Activated T-helper 9 cell treated with anti-CD3 and anti-CD28 coated beads, Interleukin-2, amount 50 U/mL, for 16 hours (primary cell): ENCODE measurements around the gene BICDL1.

Experiments used
- DNase-seq: peaks from one replicate; pipeline ENCODE4 v3.0.0-alpha.2; 2020; ENCODE audit warnings: low read depth

The BICDL1 gene

DNA sequence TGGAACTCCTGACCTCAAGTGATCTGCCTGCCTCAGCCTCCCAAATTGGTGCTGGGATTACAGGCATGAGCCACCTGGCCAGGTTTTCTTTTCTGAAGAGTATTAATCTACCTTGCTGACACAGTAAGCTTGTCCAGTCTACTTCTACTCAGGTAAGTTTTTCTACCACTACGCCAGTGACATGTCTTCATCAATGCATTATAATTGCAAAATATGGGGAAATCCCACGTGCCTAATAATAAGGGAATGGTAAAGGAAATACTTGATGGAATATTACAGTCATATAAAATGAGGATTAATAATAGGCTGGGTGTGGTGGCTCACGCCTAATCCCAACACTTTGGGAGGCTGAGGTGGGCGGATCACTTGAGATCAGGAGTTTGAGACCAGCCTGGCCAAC lies 65.3 kb downstream of the BICDL1 start:
- no peak for DNase-seq

DNA sequence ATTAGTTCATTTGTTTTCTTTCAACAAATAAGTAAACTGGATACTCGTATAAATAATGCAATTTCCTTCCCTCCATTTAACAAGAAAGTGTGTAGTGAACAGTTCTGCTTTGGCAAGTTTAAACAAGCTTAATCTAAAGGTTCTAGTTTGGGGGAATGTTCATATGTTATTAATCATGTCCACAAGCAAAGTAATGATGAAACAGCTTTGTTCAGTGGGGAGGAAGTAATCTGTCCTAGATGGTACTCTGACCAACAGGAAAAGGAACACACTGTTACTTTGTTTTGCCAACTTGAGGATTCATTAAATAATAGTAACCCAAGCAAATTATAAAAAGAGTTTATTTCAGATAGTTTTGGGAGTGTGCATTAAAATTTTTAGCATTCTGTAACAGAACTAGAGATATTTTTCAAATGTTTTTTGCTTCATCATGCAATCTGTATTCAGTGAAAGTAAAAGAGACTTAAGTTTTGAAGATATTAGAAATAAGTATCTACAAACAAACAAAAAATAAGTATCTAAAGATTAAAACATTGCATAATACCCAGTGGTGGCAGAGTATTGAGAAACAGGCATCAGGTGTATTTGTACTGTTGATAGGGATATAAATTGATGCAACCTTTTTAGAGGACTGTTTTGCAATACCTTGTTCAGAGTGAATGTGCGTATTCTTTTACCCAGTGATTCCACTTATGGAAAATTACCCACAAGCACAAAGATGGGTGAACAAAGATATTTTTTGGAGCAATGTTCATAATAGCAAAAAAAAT lies 66.4 kb downstream of the BICDL1 start:
- DNase-seq, result no peak

DNA sequence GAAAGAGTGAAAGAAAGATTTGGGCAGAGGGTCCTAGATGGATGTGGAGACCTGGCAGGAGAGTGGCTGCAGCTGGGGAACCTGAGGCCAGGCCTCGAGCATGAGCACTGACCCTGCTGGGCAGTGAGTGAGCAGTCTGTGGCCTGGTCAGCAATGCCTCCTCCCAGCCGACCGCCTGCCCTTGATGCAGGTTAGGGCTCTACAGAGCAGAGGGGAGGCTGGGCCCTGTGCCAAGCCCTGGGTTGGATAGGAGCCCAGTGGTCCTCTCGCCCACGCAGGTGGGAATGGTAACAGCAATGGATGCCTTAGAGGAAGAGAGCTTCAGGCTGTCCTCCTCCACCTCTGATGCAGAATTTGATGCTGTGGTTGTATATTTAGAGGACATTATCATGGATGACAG lies 67.7 kb downstream of the BICDL1 start:
- DNase-seq, result no peak

DNA sequence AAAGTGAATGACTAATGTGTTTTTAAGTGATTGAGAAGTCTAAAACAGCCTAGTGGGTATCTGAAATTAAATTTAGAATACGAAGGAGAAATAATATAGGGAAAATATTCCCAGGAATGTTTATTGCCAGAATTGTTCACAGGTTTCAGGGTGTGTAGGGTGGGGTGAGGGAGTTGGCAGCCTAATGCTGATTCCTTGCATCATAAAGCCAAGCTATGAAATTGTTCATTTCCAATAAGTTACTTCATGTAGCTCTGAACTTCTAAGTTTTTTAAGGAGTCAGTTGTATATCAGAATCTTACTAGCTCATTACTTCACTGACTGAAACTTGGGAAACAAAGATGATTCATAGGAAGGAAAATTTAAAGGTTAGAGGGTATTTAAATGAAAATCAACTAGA lies 71.2 kb downstream of the BICDL1 start:
- no peak for DNase-seq

DNA sequence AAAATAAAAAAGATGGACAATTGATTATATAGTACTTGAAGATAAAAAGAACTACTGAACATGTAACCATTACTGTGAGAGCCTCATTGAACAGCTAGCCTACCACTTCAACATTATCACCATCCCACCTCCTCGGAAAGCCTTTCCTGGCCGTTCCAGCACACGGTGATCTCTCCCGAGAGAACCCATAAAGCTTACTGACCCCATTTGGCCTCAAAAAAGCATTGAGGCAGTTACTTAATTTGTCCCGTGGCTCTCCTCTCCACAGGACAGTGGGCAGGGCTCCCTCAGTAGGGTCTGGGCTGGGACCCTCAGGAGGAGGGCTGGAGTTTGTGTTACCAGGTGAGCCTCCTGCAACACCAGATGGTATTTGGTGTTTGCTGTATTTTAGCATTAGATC lies 71.7 kb downstream of the BICDL1 start:
- no peak for DNase-seq

DNA sequence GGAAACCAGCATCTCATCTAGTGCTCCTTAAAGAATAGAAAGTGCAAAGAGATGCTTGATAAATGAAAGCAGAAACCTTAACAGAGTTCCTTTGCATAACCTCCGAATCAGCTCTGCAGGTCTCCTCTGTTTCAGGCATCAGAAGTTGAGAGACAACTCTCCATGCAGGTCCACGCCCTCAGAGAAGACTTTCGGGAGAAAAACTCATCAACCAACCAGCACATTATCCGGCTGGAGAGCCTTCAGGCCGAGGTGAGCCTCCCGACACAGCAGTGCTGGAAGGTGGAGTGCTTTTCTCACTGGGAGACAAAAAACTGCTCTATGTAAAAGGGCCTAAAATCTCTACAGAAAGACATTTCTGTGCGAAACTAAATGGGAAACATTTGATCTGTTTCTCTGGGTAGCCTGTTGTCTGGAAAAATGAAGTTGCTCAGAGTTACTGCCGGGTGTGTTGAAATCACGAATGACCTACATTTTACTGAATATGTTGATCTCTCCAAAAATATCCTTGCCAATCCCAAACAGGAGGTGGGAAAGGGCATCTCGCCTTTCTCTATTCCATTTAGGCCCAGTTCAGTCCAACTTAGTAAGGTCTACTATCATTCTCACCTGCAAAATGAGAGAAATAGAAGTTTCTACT lies 72.7 kb downstream of the BICDL1 start:
- DNase-seq, result no peak

DNA sequence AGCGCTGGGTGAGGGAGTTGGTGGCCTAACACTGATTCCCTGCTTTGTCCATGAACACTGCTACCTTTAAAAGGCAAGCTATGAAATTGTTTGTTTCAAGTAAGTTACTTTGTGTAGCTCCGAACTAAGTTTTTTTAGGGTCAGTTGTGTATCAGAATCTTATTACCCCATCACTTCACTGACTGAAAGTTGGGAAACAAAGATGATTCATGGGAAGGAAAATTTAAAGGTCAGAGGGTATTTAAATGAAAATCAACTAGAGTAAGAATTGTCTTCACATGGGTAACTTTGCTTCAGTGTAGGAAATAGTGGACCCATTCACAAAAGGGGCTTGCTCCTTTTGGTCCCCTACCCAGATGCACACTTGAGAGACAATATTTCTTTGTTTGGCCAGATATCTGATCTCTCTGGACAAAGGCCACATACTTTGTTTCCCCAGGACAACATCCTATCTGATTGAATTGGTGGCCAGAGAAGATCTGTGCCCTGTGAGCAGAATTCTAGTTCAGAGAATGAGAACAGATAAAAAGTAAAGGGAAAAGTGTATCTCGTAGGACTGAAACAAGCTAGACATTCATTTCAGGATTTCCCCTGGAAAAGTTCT lies 74.0 kb downstream of the BICDL1 start:
- DNase-seq, result no peak

DNA sequence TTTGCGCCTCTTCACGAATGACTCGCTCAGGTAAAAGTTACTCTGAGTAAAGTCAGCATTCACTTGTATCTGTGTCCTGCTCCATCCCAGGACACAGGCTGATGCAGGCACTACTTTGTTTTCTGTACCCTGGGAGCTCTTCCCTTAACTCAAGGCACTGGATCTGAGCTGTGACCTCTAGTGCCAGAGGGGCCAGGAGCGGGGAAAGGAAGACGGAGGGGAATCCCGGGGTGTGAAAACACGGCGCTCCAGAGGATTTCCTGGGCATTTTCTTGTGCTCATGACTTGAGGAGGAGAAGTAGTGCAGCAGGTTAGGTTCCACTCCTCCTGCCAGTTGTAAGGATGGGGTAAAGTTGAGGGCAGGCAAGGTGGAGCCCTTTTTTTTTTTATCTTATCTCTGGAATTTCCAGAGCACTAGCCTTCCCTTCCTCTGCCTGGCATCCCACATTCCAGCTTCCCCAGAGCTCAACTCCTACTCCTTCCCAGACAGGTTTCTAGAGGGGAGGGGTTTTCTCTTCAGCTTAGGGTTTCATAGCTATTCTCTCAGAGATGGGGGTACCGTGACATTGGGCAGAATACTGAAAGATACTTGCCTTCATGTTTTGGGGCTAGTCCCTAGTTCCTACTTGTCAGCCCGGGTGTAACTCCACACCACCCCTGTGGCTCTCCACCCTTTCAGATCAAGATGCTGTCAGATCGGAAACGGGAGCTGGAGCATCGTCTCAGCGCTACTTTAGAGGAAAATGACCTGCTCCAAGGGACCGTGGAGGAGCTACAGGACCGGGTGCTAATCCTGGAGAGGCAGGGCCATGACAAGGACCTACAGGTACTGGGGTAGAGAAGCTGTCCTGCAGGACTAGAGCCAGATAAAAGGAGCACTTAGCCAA lies 75.3 kb downstream of the BICDL1 start:
- DNase-seq, result no peak

DNA sequence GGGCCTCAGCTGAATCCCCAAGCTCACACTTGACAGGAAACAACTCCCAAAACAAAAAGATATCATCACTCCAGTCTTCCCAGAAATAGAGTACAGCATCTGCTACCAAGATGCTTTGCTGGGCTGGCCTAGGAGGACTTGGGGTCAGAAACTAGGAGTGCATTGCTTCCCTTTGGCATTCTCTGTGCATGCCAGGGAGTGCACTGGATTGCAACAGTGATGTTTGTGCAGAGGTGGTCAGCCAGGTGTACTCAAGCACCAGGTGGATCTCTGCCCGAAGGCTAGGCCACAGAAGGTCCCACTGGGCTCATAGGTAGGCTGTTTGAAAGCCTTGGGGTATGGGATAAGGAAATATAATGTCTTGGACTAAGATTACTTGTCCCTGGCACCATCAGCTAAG lies 76.4 kb downstream of the BICDL1 start:
- no peak for DNase-seq

DNA sequence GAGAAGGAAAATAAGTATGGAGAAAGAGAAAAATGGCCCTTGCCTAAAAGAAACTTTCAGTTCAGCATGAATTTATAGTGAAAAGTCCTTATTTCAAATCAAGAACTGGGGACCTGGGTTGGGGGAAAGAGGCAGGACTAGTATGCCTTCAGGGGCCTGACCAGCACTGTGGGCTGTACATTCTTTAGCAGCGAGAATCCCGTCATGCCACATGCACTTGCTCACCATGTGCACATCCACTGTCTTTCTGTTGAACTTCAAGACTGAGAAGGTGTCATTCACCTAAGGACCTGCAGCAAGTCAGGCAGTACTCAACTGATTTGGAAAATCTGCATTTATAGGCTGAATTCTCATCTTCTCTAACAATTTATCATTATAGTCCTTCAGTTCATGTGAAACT lies 77.3 kb downstream of the BICDL1 start:
- DNase-seq, result no peak

DNA sequence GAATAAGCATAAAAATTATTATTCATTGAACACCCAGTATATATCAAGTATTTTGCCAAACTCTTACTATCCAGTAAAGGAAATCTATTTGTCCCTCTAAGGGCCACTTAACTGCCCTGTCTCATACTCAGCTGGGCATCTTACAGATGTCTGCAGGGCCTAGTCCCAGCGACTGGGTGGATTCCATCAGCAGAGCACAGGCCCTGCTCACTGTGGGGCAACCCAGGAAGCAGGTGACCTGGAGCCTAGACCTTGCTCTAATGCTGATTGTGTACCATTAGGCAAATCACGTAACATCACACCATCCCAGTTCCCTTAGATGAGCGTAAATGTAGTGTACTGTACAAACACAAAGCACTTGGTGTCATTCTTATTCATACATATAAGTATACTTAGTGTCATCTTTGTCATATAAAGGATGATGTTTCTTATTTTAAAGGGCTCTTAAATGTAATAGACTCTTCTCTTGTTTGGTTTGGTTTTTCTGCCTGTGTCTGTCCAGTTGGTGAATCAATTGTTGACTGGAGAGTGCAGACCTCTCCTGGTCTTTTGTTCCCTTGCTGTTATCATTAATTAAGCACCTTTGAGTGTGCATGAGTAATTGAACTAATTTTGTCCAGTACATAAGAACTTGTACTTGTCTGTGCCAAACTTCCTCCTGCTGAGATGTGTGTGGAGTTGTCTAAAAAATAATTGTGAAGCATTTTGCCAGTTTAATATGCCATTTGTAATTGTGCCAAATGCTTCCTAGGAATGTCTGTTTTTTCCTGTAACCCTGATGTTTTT lies 78.2 kb downstream of the BICDL1 start:
- DNase-seq, result no peak

DNA sequence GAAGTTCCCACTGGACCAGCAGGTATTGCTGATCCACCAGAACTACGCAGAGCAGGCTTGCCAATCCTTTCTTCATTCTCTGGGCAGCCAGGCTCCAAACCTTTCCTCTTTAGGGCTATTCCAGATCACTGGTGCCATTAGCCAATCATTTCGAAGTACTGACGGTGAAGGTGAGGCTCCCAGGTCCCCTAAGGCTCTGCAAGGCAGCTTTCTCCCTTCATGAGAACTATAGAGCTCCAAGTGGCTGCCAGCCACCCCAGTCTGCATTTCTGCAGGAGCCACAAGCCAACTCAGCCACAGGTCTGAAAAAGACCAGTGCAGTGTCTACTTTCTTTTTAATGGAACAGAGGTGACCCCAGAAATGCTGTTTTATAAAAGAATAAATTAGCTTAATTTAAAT lies 78.9 kb downstream of the BICDL1 start:
- no peak for DNase-seq

DNA sequence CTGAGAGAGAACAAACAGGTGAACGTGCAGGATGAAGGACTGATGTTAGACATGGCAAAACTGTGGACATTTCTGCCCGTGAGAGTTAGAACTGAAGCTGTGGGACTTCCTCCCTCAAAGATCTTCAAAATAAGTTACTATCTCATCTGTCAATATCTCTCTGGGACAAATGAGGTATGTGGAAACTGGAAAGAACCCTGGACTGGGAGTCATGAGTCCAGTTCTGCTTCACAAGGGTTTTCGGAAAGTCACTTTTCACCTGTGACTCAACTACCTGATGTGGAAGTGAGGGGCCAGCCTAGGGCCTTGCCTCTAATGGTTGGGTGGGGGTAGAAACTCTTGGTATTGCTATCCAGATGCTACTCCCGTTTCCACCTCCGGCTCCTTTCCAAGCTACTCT lies 80.2 kb downstream of the BICDL1 start:
- DNase-seq, result no peak

DNA sequence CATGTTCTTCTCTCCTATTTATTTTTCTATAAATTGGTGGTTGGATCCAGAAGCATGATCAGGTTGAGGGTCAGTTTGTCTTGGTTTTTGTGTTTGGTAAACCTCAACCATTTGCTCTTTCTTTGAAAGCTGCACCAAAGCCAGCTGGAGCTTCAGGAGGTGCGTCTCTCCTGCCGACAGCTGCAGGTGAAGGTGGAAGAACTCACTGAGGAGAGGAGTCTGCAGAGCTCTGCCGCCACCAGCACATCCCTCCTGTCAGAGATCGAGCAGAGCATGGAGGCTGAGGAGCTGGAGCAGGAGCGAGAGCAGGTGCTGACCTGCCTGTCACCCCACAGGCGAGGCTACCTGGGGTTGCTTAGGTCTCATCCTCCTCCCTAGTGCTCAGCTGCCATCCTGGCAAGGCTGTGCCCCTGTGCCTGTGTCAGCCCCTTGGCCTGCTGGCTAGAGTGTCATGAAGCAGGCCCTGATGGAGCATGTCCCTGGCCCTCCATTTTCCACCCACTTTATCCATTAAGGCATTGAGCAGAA lies 82.5 kb downstream of the BICDL1 start:
- DNase-seq, result no peak

DNA sequence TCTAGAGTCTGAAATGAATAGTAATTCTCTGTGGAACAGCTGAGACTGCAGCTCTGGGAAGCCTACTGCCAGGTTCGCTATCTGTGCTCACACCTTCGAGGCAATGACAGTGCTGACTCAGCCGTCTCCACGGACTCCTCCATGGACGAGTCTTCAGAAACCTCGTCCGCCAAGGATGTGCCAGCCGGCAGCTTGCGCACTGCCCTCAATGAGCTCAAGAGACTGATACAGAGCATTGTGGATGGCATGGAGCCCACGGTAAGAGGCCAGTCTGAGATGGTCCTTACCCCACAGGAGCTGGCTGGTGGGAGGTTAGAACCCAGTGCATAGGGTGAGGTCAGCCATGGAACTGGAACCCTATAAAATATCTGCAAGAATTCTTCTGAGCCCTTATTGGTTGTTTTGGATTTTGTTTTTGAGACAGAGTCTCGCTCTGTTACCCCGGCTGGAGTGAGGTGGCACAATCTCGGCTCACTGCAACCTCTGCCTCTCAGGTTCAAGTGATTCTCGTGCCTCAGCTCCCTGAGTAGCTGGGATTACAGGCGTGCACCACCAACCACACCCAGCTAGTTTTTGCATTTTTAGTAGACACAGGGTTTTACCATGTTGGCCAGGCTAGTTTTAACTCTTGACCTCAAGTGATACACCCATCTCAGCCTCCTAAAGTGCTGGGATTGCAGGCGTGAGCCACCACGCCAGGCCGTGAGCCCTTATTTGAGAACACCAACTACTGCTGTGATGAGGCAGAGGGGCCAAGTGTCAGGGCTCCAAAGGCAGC lies 83.6 kb downstream of the BICDL1 start:
- no peak for DNase-seq

DNA sequence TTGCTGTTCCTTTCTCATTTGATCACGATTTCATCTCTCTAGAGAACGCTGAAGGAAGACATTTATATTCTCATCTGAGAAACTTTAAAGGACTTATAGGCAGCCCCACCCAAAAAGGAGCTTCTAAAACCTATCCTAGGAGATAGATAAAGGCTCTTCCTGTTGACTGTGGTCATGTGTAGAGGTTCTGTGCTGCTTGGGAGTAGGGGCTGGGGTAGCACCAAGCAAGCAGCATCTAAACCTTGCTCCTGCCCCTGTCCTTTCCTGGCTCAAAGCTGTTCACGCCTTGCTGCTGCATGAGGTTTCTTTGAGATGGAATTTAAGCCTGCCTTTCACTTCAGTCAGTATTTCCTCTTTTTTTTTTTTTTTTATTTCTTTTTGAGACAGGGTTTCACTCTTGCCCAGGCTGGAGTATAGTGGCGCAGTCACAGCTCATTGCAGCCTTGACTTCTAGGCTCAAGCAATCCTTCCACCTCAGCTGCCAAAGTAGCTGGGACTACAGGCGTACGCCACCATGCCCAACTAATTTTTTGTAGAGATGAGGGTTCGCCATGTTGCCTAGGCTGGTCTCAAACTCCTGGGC lies 86.1 kb downstream of the BICDL1 start:
- no peak for DNase-seq

DNA sequence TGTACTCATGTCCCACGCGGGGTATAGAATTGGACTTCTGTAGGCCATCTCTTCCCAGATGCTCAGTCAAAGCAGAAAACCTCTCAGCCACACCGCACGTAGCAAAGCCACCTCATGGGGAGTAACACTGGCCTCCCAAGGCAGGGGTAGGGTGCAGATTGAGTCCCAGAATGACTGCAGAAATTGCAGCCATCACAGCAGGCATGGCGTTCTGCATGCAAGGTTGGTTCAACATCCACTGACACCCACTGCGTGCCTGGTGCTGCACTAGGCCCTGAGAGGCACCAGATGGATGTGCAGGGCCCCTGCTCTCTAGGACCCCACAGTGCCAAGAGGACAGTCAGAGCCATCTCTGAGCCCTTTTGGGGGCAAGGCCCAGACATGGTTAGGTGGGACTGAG lies 87.6 kb downstream of the BICDL1 start:
- no peak for DNase-seq

DNA sequence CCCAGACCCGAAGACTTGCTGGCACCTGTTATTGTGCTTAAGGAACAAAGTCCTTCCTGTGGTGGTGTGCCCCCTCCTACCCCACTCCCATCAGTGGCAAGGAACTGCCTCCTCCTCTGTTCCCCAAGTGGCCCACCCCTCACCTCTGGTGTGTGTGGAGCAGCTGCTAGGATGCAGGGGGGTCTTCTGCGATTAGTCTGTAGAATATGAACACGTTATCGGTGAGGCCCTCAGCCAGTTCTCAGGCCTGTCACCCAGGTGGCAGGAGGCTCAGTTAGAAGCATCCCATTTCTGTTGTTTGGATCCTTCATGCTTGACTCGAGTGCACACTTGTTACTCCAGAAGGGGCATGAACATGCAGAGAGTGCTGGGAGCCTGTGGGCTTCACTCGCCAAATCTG lies 88.2 kb downstream of the BICDL1 start:
- DNase-seq, result no peak

DNA sequence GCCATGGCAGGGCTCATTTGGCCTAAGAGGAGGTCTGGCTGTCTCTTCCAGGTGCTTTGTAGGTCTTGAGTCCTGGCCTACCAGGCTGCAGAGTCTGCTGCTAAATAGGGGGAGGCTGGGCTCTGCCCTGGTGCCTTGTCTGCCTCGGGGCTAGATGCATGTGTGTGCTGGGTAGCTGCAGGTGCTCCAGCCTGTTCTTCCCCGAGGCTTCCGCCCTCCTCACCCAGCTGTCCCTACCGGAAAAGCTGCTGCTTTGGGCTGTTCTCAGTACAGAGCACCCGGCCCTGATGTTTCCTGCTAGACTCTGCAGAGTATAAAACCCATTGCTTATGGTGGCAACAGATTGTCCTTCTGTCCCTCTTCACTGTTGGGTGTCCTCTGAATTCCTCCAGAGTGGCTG lies 89.8 kb downstream of the BICDL1 start:
- no peak for DNase-seq
